ENCODE results near the gene ZMIZ1. TPM values are rescaled to one million over a fixed set of nuclear protein-coding genes. Genes with fewer than 3 reads are reported as not detected.

ZMIZ1 gene
- total RNA-seq, 1 donor from 2014 or later = 93.9 TPM

DNA sequence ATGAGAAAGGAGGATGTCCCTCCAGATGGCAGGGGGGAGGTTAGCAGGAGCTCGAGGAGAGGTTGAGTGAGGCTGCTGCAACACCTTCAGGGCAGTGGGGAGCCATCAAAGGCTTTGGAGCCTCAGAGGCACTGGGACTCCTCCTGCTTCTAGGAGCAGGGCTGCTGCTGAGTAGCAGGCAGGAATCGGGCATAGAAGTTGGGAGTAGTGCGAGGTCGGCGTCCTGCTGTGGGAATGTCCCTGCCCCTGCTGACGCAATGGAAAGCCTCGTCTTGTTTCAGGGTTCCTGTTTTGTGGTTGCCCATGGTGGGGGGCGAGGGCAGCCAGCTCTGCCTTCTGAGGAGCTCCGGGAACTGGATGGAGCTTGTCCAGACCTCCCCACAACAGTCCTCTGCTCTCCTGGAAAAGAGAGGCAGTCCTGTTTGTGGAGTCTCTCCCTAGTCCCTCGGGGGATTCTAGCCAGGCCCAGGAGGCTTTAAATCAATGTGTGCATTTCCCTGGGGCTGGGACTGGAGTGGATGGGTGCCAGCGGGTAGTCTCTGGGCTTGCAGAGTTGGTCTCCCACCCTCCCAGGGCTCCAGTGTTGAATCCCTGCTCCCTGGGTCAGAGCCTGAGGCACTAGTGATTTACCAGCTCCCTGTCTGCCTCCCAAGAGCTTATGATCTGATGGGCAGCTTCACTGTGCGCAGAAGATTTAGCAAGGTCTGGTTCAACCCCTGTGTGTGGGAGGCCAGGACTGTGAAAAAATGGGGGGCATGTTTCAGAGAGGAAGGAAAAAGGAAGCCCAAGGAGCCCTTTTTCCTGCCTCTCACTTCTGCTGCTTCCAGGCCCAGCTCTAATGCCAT is 179.8 kb downstream of the ZMIZ1 start:
- peaks cover 99% of the 10 kb centered on the region for H3K4me1 Mint-ChIP-seq
- ChIA-PET CTCF (interaction anchor here (1.1 to 2.2 kb wide), 4 partner anchors 19 to 126 kb away, joined by 3 to 15 read pairs (median 4); no protein-coding TSS in a partner anchor), POLR2A (interaction anchor here (0.5 to 12.4 kb wide), 14 partner anchors 12 to 1215 kb away, joined by 3 to 350 read pairs (median 8); partner anchors contain the start of genes ANXA11, PPIF and RPS24)
- ATAC-seq (ENCODE audit: low read depth) (peak; percentile 8), DNase-seq (peak; percentile 74)
- H3K4me3 Mint-ChIP-seq = peak overlapping the region; percentile 79
- intact Hi-C loops (cut with micrococcal nuclease) = loop anchor here (1.0 to 10.0 kb wide), 11 partner anchors 38 to 1374 kb away; partner anchors contain the start of genes PPIF, TSPAN14, ZCCHC24 and ZMIZ1
- H3K27me3 Mint-ChIP-seq = no peaks in the 10 kb centered on the region
- TF ChIP-seq, protein P1, sequence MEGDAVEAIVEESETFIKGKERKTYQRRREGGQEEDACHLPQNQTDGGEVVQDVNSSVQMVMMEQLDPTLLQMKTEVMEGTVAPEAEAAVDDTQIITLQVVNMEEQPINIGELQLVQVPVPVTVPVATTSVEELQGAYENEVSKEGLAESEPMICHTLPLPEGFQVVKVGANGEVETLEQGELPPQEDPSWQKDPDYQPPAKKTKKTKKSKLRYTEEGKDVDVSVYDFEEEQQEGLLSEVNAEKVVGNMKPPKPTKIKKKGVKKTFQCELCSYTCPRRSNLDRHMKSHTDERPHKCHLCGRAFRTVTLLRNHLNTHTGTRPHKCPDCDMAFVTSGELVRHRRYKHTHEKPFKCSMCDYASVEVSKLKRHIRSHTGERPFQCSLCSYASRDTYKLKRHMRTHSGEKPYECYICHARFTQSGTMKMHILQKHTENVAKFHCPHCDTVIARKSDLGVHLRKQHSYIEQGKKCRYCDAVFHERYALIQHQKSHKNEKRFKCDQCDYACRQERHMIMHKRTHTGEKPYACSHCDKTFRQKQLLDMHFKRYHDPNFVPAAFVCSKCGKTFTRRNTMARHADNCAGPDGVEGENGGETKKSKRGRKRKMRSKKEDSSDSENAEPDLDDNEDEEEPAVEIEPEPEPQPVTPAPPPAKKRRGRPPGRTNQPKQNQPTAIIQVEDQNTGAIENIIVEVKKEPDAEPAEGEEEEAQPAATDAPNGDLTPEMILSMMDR (IDR thresholded peaks at IDR 0.05) = no peak
- H3K9me3 Mint-ChIP-seq = no peaks in the 10 kb centered on the region
- H3K36me3 Mint-ChIP-seq (ENCODE audit: low read depth) = peaks cover 5% of the 10 kb centered on the region
- peak overlapping the region; percentile 98 for H3K27ac Mint-ChIP-seq

DNA sequence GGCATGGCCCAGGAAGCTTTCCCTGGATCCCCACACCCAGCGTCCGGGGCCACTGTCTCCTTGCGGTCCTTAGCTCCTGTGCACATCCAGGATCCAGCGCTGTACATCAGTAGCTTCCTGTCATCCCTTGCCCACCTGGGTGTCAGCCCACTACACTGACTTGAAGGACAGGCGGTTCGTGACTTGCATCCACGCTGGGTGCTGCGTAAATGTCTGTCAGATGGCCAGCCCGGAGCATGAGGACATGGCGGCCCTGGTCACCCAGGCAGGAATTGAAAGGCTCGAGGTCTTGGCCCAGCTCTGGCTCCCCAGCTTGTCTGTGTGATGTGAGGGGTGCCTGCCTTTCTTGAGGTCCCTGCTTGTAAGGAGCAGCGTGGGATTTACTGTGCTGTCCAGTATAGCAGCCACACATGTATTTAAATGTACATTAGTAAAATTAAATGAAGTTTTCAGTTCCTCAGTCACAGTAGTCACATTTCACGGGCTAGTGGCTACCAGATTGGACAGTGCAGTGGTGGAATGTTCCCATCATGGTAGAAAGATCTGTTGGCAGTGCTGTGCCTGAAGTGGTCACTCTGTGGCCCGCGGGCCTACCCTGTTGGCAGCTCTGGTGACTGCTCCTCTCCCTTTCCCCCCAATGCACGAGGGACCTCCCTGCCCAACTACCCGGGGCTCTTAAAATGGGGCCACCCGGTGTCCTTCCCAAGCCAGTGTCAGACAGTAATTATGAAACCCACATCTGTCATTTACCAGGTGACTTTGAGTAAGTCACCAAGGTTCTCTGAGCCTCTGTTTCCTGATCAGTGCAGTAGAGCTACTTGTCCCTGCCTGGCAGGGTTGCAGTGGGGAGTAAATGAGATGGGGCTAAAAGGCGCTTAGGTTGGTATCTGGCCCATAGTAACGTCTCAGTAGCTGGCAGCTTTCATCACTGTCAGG is 180.7 kb downstream of the ZMIZ1 start:
- intact Hi-C loops (cut with micrococcal nuclease) = loop anchor here (1.0 to 10.0 kb wide), 14 partner anchors 7 to 1375 kb away; partner anchors contain the start of genes PPIF, TSPAN14, ZCCHC24 and ZMIZ1
- Mint-ChIP-seq H3K4me3 (peak overlapping the region; percentile 79), H3K27me3 (no peaks in the 10 kb centered on the region), H3K36me3 (ENCODE audit: low read depth) (peaks cover 5% of the 10 kb centered on the region), H3K9me3 (no peaks in the 10 kb centered on the region), H3K27ac (peak overlapping the region; percentile 98), H3K4me1 (peaks cover 100% of the 10 kb centered on the region)
- ChIA-PET POLR2A (interaction anchor here (0.5 to 12.4 kb wide), 18 partner anchors 8 to 1215 kb away, joined by 3 to 350 read pairs (median 6); partner anchors contain the start of genes ANXA11, PPIF, RPS24 and ZCCHC24), CTCF (interaction anchor here (0.8 to 2.2 kb wide), 4 partner anchors 18 to 125 kb away, joined by 4 to 15 read pairs (median 4); no protein-coding TSS in a partner anchor)
- TF ChIP-seq, protein P1 (IDR thresholded peaks at IDR 0.05) = no peak
- ATAC-seq (ENCODE audit: low read depth) (peak; percentile 57), DNase-seq (peak; percentile 68)

DNA sequence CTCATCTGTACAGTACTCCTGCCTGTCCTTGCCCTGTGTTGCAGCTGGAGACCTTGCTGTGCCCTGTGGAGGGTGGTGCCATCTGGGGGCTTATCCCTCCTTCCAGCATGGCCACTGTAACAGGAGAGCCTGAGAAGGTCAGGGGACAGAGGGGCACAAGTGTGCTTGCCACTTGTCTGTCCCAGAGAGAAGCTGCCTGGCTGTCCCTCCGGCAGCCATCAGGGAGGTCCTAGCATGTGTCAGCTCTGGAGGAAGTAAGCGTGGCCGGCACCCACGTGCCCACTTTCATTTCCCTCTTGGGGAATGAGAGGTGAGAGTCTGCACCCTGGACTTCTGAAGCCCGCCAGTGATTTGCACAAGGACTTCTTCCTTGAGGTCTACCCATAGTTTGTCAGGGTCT is 181.5 kb downstream of the ZMIZ1 start:
- intact Hi-C loops (cut with micrococcal nuclease) = loop anchor here (1.0 kb wide), 3 partner anchors 8 to 16 kb away; no protein-coding TSS in a partner anchor
- TF ChIP-seq, protein P1 (IDR thresholded peaks at IDR 0.05) = no peak
- Mint-ChIP-seq H3K36me3 (ENCODE audit: low read depth) (peaks cover 5% of the 10 kb centered on the region), H3K27me3 (no peaks in the 10 kb centered on the region), H3K4me3 (peak overlapping the region; percentile 79), H3K4me1 (peaks cover 100% of the 10 kb centered on the region), H3K9me3 (no peaks in the 10 kb centered on the region), H3K27ac (peak overlapping the region; percentile 98)
- ATAC-seq (ENCODE audit: low read depth) = peak; percentile 38
- DNase-seq = peak; percentile 63
- ChIA-PET POLR2A (interaction anchor here (0.9 to 12.4 kb wide), 13 partner anchors 9 to 195 kb away, joined by 3 to 350 read pairs (median 10); partner anchors contain the start of genes PPIF and ZCCHC24), CTCF (interaction anchor here (0.8 to 2.2 kb wide), 3 partner anchors 18 to 48 kb away, joined by 4 to 15 read pairs (median 4); no protein-coding TSS in a partner anchor)

DNA sequence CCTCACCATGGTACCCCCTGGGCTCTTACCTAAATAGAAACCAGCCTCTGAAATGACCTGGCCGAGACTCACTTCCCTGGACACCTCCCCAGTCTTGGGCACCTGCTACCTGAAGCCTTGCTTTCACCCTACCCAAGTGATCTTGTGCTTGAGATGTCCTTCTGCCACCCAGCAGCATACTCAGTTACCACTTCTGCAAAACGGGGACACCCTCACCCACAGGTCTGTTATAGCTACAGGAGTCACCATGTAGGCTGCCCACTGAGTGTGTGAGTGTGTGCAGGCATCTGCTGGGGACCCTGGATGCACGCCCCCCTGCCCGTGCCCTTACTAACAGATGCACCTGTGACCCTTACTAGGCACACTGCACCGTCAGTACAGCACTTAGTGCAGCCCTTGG is 183.7 kb downstream of the ZMIZ1 start:
- no peak for ATAC-seq (ENCODE audit: low read depth)
- Mint-ChIP-seq H3K4me1 (peaks cover 90% of the 10 kb centered on the region), H3K27ac (peak overlapping the region; percentile 98), H3K36me3 (ENCODE audit: low read depth) (peaks cover 6% of the 10 kb centered on the region), H3K4me3 (no peak overlapping the region), H3K9me3 (no peaks in the 10 kb centered on the region), H3K27me3 (no peaks in the 10 kb centered on the region)
- POLR2A ChIA-PET = interaction anchor here (12.1 to 20.1 kb wide), 3 partner anchors 5 to 37 kb away, joined by 311 to 350 read pairs (median 311); no protein-coding TSS in a partner anchor
- CTCF ChIA-PET = no interaction called here
- TF ChIP-seq, protein P1 (IDR thresholded peaks at IDR 0.05) = no peak
- no peak for DNase-seq
- intact Hi-C loops (cut with micrococcal nuclease) = no loop called here
